GM12874 (cell line): Measurements from ENCODE around the gene LRP3.

ENCODE experiments used
- CTCF ChIP-seq: IDR thresholded peaks from 2 replicates; pipeline ENCODE4 v1.5.1; 2011; ENCODE audit warnings: low read depth, mild to moderate bottlenecking, control low read depth, low read length, moderate library complexity; ENCODE audit not compliant: insufficient read depth

LRP3 gene

DNA sequence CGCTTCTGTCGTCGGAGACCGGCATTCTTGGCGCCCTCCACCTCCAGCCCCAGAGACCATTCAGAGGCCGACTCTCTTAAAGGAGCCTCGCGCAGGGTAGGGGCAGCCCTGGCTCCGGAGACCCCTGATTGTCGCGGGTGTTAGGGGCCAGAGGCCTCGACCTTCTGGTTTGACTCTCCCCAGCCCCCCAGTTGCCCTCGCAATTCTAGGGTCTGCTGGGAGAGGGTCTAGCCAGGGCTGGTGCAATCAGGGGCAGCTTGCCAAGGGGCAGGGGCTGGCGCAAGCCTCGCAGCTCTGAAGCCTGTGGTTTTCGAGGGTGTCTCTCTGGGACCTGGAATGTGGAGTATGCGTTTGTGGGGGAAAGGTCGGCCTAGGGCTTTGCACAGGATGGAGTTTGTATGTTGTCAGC, 33.1 kb downstream of the LRP3 start:
- TF ChIP-seq CTCF, result no peak

GRCh38 chr19:33227870-33228599, 33.9 kb downstream of the LRP3 start:
- no peak for TF ChIP-seq CTCF

- no peak for TF ChIP-seq CTCF
These were observed 35.8 kb downstream of the LRP3 start for GRCh38 chr19:33229962-33230361.

- no peak for TF ChIP-seq CTCF
These were observed 37.4 kb downstream of the LRP3 start for GRCh38 chr19:33231511-33231910.

GRCh38 chr19:33232656-33233055, 38.5 kb downstream of the LRP3 start:
- no peak for TF ChIP-seq CTCF

DNA sequence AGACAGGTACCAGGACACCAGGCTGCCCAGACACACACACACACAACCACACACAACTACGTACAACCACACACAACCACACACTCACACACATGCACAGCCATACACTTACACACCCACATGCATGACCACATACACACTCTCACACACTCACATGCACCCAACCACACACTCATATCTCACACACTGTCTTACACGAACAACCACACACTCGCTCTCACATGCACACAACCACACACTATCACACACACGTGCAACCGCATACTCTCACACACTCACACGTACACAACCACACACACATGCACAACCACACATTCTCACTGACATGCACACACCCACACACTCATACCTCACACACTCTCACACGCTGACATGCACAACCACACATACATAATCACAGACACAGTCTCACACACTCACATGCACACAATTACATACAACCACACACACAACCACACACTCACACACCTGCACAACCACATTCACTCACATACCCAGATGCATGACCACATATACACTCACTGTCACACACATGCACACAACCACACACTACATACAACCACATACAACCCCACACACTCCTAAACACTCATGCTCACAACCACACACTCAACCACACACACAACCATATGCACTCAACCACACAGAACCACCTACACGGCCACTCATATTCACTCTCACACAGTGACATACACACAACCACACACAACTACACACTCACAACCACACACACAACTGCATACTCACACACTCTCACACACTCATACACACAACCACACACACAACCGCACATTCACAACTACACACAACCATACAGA, 39.1 kb downstream of the LRP3 start:
- TF ChIP-seq CTCF, result no peak

GRCh38 chr19:33234092-33234491, 40.0 kb downstream of the LRP3 start:
- TF ChIP-seq CTCF, result no peak
